Heart right ventricle (tissue), 16 donors: ENCODE data around the gene INHA. TPM values are rescaled to one million over a fixed set of nuclear protein-coding genes. Genes with fewer than 3 reads are reported as not detected.
A peak's percentile ranks its signal among the peaks of the same experiment; 100 is the strongest.

ENCODE experiments used
- ATAC-seq, 8 donors: fragments of 200-7000 bp; cut with Tn5 transposase; one replicate each; pipeline ENCODE4 v1.9.1; 2020; ENCODE audit warnings: mild to moderate bottlenecking in 8 of 8, moderate library complexity in 8 of 8, moderate number of reproducible peaks in 1 of 8
- DNase-seq, 2 donors: peaks; one replicate each; pipeline ENCODE4 v3.0.0-alpha.2; 2020
- H3K27ac ChIP-seq, 10 donors: fragments of 200-600 bp; sonication (generic) in 2 of 10; one replicate each; pipeline versions ENCODE4 v1.5.0 to v1.8.0; 2020 to 2022; ENCODE audit warnings: mild to moderate bottlenecking in 3 of 10
- H3K27me3 ChIP-seq, 7 donors: fragments of 200-600 bp; one replicate each; pipeline ENCODE4 v1.8.0; 2021 to 2022; ENCODE audit warnings: mild to moderate bottlenecking in 2 of 7
- H3K36me3 ChIP-seq, 9 donors: fragments of 200-600 bp; sonication (generic) in 1 of 9; one replicate each; pipeline versions ENCODE4 v1.5.0 to v1.8.0; 2020 to 2022; ENCODE audit warnings: mild to moderate bottlenecking in 2 of 9
- H3K4me1 ChIP-seq, 9 donors: fragments of 200-600 bp; sonication (generic) in 1 of 9; one replicate each; pipeline versions ENCODE4 v1.5.0 to v1.8.0; 2020 to 2022; ENCODE audit warnings: mild to moderate bottlenecking in 4 of 9
- H3K4me3 ChIP-seq, 10 donors: fragments of 200-600 bp; sonication (generic) in 2 of 10; one replicate each; pipeline versions ENCODE4 v1.5.0 to v1.8.0; 2020 to 2022; ENCODE audit warnings: mild to moderate bottlenecking in 7 of 10, moderate library complexity in 2 of 10
- H3K9me3 ChIP-seq, 11 donors: fragments of 200-600 bp in 10 of 11; sonication (generic) in 2 of 11; one replicate each; pipeline versions ENCODE4 v1.5.0 to v1.8.0; 2013 to 2022; ENCODE audit warnings: mild to moderate bottlenecking in 2 of 11, control low read depth in 1 of 11, moderate library complexity in 1 of 11
- WGBS, 2 donors: extraction: QIAGEN DNeasy Blood & Tissue Kit; methylation state at CpG; one replicate each; pipeline ENCODE4 v1.1.7; 2013; ENCODE audit warnings: inconsistent platforms in 1 of 2; 5-methylcytosine and 5-hydroxymethylcytosine counted together
- intact Hi-C, 10 donors: fragments of 100-400 bp; cut with DNase I; formaldehyde crosslinking; loops; one replicate each; pipeline versions ENCODE4 v1.11.1 to v1.14.2; 2022
- polyA plus RNA-seq, 2 donors: library from polyadenylated mRNA; stranded (reverse); fragments of 200-250 nt; gene quantifications; one replicate each; pipeline ENCODE4 v1.2.3, GENCODE V29; 2013
- total RNA-seq, 10 donors: library from RNA; stranded (reverse); fragmentation: NEBNext Ultra II Directional in 3 of 10; extraction: Animal tissue kit (Norgen Biotek cat#: 25700) in 3 of 10; gene quantifications; one replicate each; pipeline versions ENCODE4 v1.2.1 to v1.2.4, GENCODE V29; 2021 to 2023
- TF ChIP-seq, protein P1 (sequence below), 9 donors: fragments of 200-600 bp; sonication (generic) in 2 of 9; IDR thresholded peaks; one replicate each; pipeline versions ENCODE4 v1.5.0 to v1.8.0; 2021 to 2022; ENCODE audit warnings: antibody characterized with exemption in 9 of 9, mild to moderate bottlenecking in 5 of 9, moderate library complexity in 1 of 9
- donor health status: Arrhythmogenic right ventricular cardiomyopathy.
- donor health status: ischemic (EF 13 %, LVEDD 7.1; RV severe dilation, severe dysfunction).
- donor health status: healthy with polysubstance abuse.
- donor health status: DM: no; HTN: yes; CAD: no.
- donor health status: DM: no; HTN: no; CAD: no.
- donor health status: ischemic (EF 25% LVEDD 6.9; RV normal size, moderate dysfunction).
- donor health status: ischemic (EF 25% LVEDD 5.7; RV mildly dilated, moderate dysfunction).
- donor health status: healthy.
- donor health status: DM: yes; HTN: yes; CAD: no.
- donor health status: Ischemic cardiomyopathy.
- donor health status: ischemic (EF 35%, LVEDD 5.7; RV mildly dilated, moderate dysfunction).
- donor health status: nonischemic (EF 11% LVEDD 7.7; RV severe dilation, severe dysfunction).
- donor health status: DM: yes; HTN: yes; CAD: no.
- donor health status: PGD.
- donor health status: ischemic (EF 29% LVEDD 5.4; RV normal size, mild dysfunction).
- donor health status: nonischemic (EF 23%, LVEDD 6.1; RV moderate dilation, normal function).

INHA gene
- total and polyA plus RNA-seq, 12 donors: 1.1 to 22.1 (median 3.0) TPM

GRCh38 chr2:219575566-219576504, 3.7 kb downstream of the INHA start:
- no peaks in the 10 kb centered on the region for H3K9me3 ChIP-seq
- no peak overlapping the region for H3K27ac ChIP-seq
- DNase-seq: no peak
- H3K4me3 ChIP-seq: no peak overlapping the region
- TF ChIP-seq, protein P1, sequence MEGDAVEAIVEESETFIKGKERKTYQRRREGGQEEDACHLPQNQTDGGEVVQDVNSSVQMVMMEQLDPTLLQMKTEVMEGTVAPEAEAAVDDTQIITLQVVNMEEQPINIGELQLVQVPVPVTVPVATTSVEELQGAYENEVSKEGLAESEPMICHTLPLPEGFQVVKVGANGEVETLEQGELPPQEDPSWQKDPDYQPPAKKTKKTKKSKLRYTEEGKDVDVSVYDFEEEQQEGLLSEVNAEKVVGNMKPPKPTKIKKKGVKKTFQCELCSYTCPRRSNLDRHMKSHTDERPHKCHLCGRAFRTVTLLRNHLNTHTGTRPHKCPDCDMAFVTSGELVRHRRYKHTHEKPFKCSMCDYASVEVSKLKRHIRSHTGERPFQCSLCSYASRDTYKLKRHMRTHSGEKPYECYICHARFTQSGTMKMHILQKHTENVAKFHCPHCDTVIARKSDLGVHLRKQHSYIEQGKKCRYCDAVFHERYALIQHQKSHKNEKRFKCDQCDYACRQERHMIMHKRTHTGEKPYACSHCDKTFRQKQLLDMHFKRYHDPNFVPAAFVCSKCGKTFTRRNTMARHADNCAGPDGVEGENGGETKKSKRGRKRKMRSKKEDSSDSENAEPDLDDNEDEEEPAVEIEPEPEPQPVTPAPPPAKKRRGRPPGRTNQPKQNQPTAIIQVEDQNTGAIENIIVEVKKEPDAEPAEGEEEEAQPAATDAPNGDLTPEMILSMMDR (IDR thresholded peaks at IDR 0.05): no peak
- H3K27me3 ChIP-seq: peaks cover 0 to 26% (median 3%) of the 10 kb centered on the region in 7 donors
- H3K4me1 ChIP-seq: peaks cover 0 to 26% (median 4%) of the 10 kb centered on the region in 9 donors
- WGBS, 2 donors: 86 to 87% methylated on average over 6 of the region's 6 CpGs
- no peak for ATAC-seq
- intact Hi-C loops: no loop called here
- H3K36me3 ChIP-seq: no peaks in the 10 kb centered on the region

- ATAC-seq (peak in 2 of 8 donors; percentile 31 to 35), DNase-seq (no peak)
- Histone ChIP-seq H3K9me3 (no peaks in the 10 kb centered on the region), H3K36me3 (no peaks in the 10 kb centered on the region), H3K4me1 (peaks cover 0 to 22% (median under 1%) of the 10 kb centered on the region in 9 donors), H3K4me3 (no peak overlapping the region), H3K27me3 (peaks cover 0 to 17% (median 3%) of the 10 kb centered on the region in 7 donors), H3K27ac (no peak overlapping the region)
- 22 to 24% methylated on average over 15 of the region's 15 CpGs for WGBS, 2 donors
- TF ChIP-seq, protein P1 (IDR thresholded peaks at IDR 0.05): no peak
- intact Hi-C loops: no loop called here
These were observed 4.6 kb downstream of the INHA start for GRCh38 chr2:219576505-219577388.

GRCh38 chr2:219578811-219579613, 6.9 kb downstream of the INHA start:
- no peak for DNase-seq
- TF ChIP-seq, protein P1 (IDR thresholded peaks at IDR 0.05): no peak
- peaks cover 0 to 15% (median 0%) of the 10 kb centered on the region in 9 donors for H3K4me1 ChIP-seq
- no peaks in the 10 kb centered on the region for H3K36me3 ChIP-seq
- H3K9me3 ChIP-seq: no peaks in the 10 kb centered on the region
- 74 to 80% methylated on average over 8 of the region's 8 CpGs for WGBS, 2 donors
- ATAC-seq: no peak
- H3K4me3 ChIP-seq: no peak overlapping the region
- intact Hi-C loops: no loop called here
- peaks cover 0 to 7% (median 3%) of the 10 kb centered on the region in 7 donors for H3K27me3 ChIP-seq
- no peak overlapping the region for H3K27ac ChIP-seq
